Trophoblast cell (in vitro differentiated cells and primary cell): ENCODE measurements around the gene KCNH1.

Source experiments
- DNase-seq, 2 donors: peaks; one replicate each; pipeline ENCODE4 v3.0.0-alpha.2; 2016
- H2AFZ ChIP-seq: 2 replicates; pipeline ENCODE4 v1.6.1; 2013; ENCODE audit warnings: low read length, moderate library complexity, mild to moderate bottlenecking; ENCODE audit not compliant: insufficient read depth, poor library complexity
- H2AK5ac ChIP-seq: 2 replicates; pipeline ENCODE4 v1.6.1; 2013; ENCODE audit warnings: mild to moderate bottlenecking, low read length
- H2BK120ac ChIP-seq: 2 replicates; pipeline ENCODE4 v1.6.1; 2013; ENCODE audit warnings: low read length, mild to moderate bottlenecking, moderate library complexity; ENCODE audit not compliant: insufficient read depth, poor library complexity
- H2BK12ac ChIP-seq: 2 replicates; pipeline ENCODE4 v1.6.1; 2013; ENCODE audit warnings: mild to moderate bottlenecking, low read length, moderate library complexity
- H2BK5ac ChIP-seq: 2 replicates; pipeline ENCODE4 v1.6.1; 2013; ENCODE audit warnings: low read length, low read depth, moderate library complexity, mild to moderate bottlenecking; ENCODE audit not compliant: poor library complexity
- H3K14ac ChIP-seq: 2 replicates; pipeline ENCODE4 v1.6.1; 2013; ENCODE audit warnings: mild to moderate bottlenecking, low read length
- H3K18ac ChIP-seq: 2 replicates; pipeline ENCODE4 v1.6.1; 2013; ENCODE audit warnings: mild to moderate bottlenecking, low read length
- H3K23ac ChIP-seq: 2 replicates; pipeline ENCODE4 v1.6.1; 2013; ENCODE audit warnings: low read length
- H3K27ac ChIP-seq: 2 replicates; pipeline ENCODE4 v1.5.1; 2013; ENCODE audit warnings: low read depth, mild to moderate bottlenecking, inconsistent platforms, low read length, moderate library complexity
- H3K27me3 ChIP-seq: 2 replicates; pipeline ENCODE4 v1.6.1; 2013; ENCODE audit warnings: inconsistent platforms, mild to moderate bottlenecking, low read length, moderate library complexity; ENCODE audit not compliant: insufficient read depth
- H3K36me3 ChIP-seq, 2 experiments: 1 replicate in 1 of 2; 2 replicates in 1 of 2; pipeline ENCODE4 v1.6.1; 2013; ENCODE audit warnings: low read length in 2 of 2, mild to moderate bottlenecking in 2 of 2, moderate library complexity in 1 of 2; ENCODE audit not compliant: insufficient read depth in 2 of 2, control insufficient read depth in 1 of 2
- H3K4ac ChIP-seq: 2 replicates; pipeline ENCODE4 v1.6.1; 2013; ENCODE audit warnings: low read depth, mild to moderate bottlenecking, low read length, moderate library complexity
- H3K4me1 ChIP-seq, 2 experiments: 1 replicate in 1 of 2; 2 replicates in 1 of 2; pipeline ENCODE4 v1.6.1; 2013; ENCODE audit warnings: low read length in 2 of 2, mild to moderate bottlenecking in 2 of 2, moderate library complexity in 1 of 2; ENCODE audit not compliant: insufficient read depth in 2 of 2, control insufficient read depth in 1 of 2
- H3K4me2 ChIP-seq: 2 replicates; pipeline ENCODE4 v1.6.1; 2013; ENCODE audit warnings: inconsistent platforms, mild to moderate bottlenecking, low read length, moderate library complexity
- H3K4me3 ChIP-seq: 2 replicates; pipeline ENCODE4 v1.5.1; 2013; ENCODE audit warnings: mild to moderate bottlenecking, low read depth, low read length, inconsistent platforms
- H3K79me1 ChIP-seq: one replicate; pipeline ENCODE4 v1.6.1; 2013; ENCODE audit warnings: low read length
- H3K79me2 ChIP-seq: 2 replicates; pipeline ENCODE4 v1.6.1; 2013; ENCODE audit warnings: low read length, mild to moderate bottlenecking; ENCODE audit not compliant: control insufficient read depth, insufficient read depth, poor library complexity
- H3K9ac ChIP-seq: 2 replicates; pipeline ENCODE4 v1.6.1; 2013; ENCODE audit warnings: mild to moderate bottlenecking, low read length
- H3K9me3 ChIP-seq: 2 replicates; pipeline ENCODE4 v1.6.1; 2013; ENCODE audit warnings: low read depth, mild to moderate bottlenecking, control low read depth, inconsistent platforms, low read length; ENCODE audit not compliant: insufficient read depth
- H4K12ac ChIP-seq: 2 replicates; pipeline ENCODE4 v1.6.1; 2013; ENCODE audit warnings: low read depth, mild to moderate bottlenecking, low read length, moderate library complexity
- H4K8ac ChIP-seq: 2 replicates; pipeline ENCODE4 v1.6.1; 2013; ENCODE audit warnings: low read depth, mild to moderate bottlenecking, low read length, moderate library complexity
- H4K91ac ChIP-seq: one replicate; pipeline ENCODE4 v1.6.1; 2013; ENCODE audit warnings: low read depth, mild to moderate bottlenecking, low read length, moderate library complexity
- WGBS: extraction: QIAGEN DNeasy Blood & Tissue Kit; methylation state at CpG from one replicate; pipeline ENCODE4 v1.1.7; 2013; ENCODE audit warnings: missing lambda C conversion rate; ENCODE audit not compliant: insufficient read length, insufficient coverage; ENCODE audit errors: extremely low coverage; 5-methylcytosine and 5-hydroxymethylcytosine counted together

KCNH1 gene

GRCh38 chr1:210657806-210658205 is 476.1 kb downstream of the KCNH1 start:
- no peak overlapping the region for H2BK12ac ChIP-seq
- H3K4ac ChIP-seq: no peak overlapping the region
- no peak overlapping the region for H3K18ac ChIP-seq
- H2BK120ac ChIP-seq: no peak overlapping the region
- no peak overlapping the region for H4K8ac ChIP-seq
- no peak overlapping the region for H2AK5ac ChIP-seq
- H3K4me1 ChIP-seq: no peaks in the 10 kb centered on the region
- H4K91ac ChIP-seq: no peak overlapping the region
- no peak overlapping the region for H3K9ac ChIP-seq
- H3K27ac ChIP-seq: no peak overlapping the region
- no peak for DNase-seq
- H3K23ac ChIP-seq: no peak overlapping the region
- no peaks in the 10 kb centered on the region for H3K79me1 ChIP-seq
- H3K79me2 ChIP-seq: no peaks in the 10 kb centered on the region
- H3K14ac ChIP-seq: no peak overlapping the region
- H3K27me3 ChIP-seq: no peaks in the 10 kb centered on the region
- H3K4me3 ChIP-seq: no peak overlapping the region
- peaks cover 2% of the 10 kb centered on the region for H3K9me3 ChIP-seq
- H3K4me2 ChIP-seq: no peak overlapping the region
- no CpG with 5 or more reads among the region's 6 CpGs for WGBS
- H2BK5ac ChIP-seq: no peak overlapping the region
- no peaks in the 10 kb centered on the region for H3K36me3 ChIP-seq
- H2AFZ ChIP-seq: no peak overlapping the region
- no peak overlapping the region for H4K12ac ChIP-seq

GRCh38 chr1:210655511-210655910 is 478.4 kb downstream of the KCNH1 start:
- no peaks in the 10 kb centered on the region for H3K79me1 ChIP-seq
- WGBS: no CpG with 5 or more reads among the region's 7 CpGs
- H4K91ac ChIP-seq: no peak overlapping the region
- H4K12ac ChIP-seq: no peak overlapping the region
- no peak overlapping the region for H4K8ac ChIP-seq
- H3K27ac ChIP-seq: no peak overlapping the region
- H2AK5ac ChIP-seq: no peak overlapping the region
- H3K27me3 ChIP-seq: no peaks in the 10 kb centered on the region
- no peak overlapping the region for H3K18ac ChIP-seq
- H3K79me2 ChIP-seq: no peaks in the 10 kb centered on the region
- no peak overlapping the region for H3K4me3 ChIP-seq
- H2AFZ ChIP-seq: no peak overlapping the region
- no peak overlapping the region for H2BK5ac ChIP-seq
- no peak overlapping the region for H3K9ac ChIP-seq
- peaks cover 2% of the 10 kb centered on the region for H3K9me3 ChIP-seq
- no peaks in the 10 kb centered on the region for H3K4me1 ChIP-seq
- no peak overlapping the region for H3K4me2 ChIP-seq
- no peak overlapping the region for H3K23ac ChIP-seq
- H3K14ac ChIP-seq: no peak overlapping the region
- H3K4ac ChIP-seq: no peak overlapping the region
- H2BK12ac ChIP-seq: no peak overlapping the region
- H2BK120ac ChIP-seq: no peak overlapping the region
- peak in 1 of 2 donors; percentile 38 for DNase-seq
- no peaks in the 10 kb centered on the region for H3K36me3 ChIP-seq

- H3K27ac ChIP-seq: no peak overlapping the region
- no peaks in the 10 kb centered on the region for H3K79me1 ChIP-seq
- H2BK5ac ChIP-seq: no peak overlapping the region
- no peak overlapping the region for H3K4ac ChIP-seq
- peaks cover 2% of the 10 kb centered on the region for H3K9me3 ChIP-seq
- no peak overlapping the region for H4K91ac ChIP-seq
- no peak overlapping the region for H2BK120ac ChIP-seq
- H3K4me3 ChIP-seq: no peak overlapping the region
- WGBS: 100% methylated on average over 1 of the region's 7 CpGs
- no peaks in the 10 kb centered on the region for H3K27me3 ChIP-seq
- H4K12ac ChIP-seq: no peak overlapping the region
- H3K9ac ChIP-seq: no peak overlapping the region
- H3K18ac ChIP-seq: no peak overlapping the region
- H3K4me2 ChIP-seq: no peak overlapping the region
- H2AFZ ChIP-seq: no peak overlapping the region
- no peak overlapping the region for H3K14ac ChIP-seq
- no peak overlapping the region for H2AK5ac ChIP-seq
- H4K8ac ChIP-seq: no peak overlapping the region
- no peaks in the 10 kb centered on the region for H3K79me2 ChIP-seq
- no peaks in the 10 kb centered on the region for H3K4me1 ChIP-seq
- H2BK12ac ChIP-seq: no peak overlapping the region
- DNase-seq: no peak
- H3K36me3 ChIP-seq: no peaks in the 10 kb centered on the region
- no peak overlapping the region for H3K23ac ChIP-seq
Observed at GRCh38 chr1:210654176-210654981, 479.6 kb downstream of the KCNH1 start.

- 85% methylated on average over 6 of the region's 6 CpGs for WGBS
- H3K18ac ChIP-seq: no peak overlapping the region
- no peak overlapping the region for H2AK5ac ChIP-seq
- H3K14ac ChIP-seq: no peak overlapping the region
- peak in 1 of 2 donors; percentile 8 for DNase-seq
- H4K8ac ChIP-seq: no peak overlapping the region
- H2BK5ac ChIP-seq: no peak overlapping the region
- H2AFZ ChIP-seq: no peak overlapping the region
- H3K23ac ChIP-seq: peak overlapping the region; percentile 74
- no peak overlapping the region for H3K27ac ChIP-seq
- H4K91ac ChIP-seq: no peak overlapping the region
- H3K4me2 ChIP-seq: no peak overlapping the region
- H3K4ac ChIP-seq: no peak overlapping the region
- H3K27me3 ChIP-seq: no peaks in the 10 kb centered on the region
- H4K12ac ChIP-seq: no peak overlapping the region
- H3K79me2 ChIP-seq: no peaks in the 10 kb centered on the region
- H3K36me3 ChIP-seq: no peaks in the 10 kb centered on the region
- H3K4me1 ChIP-seq: no peaks in the 10 kb centered on the region
- H2BK12ac ChIP-seq: no peak overlapping the region
- no peaks in the 10 kb centered on the region for H3K79me1 ChIP-seq
- peaks cover 2% of the 10 kb centered on the region for H3K9me3 ChIP-seq
- no peak overlapping the region for H2BK120ac ChIP-seq
- H3K4me3 ChIP-seq: no peak overlapping the region
- H3K9ac ChIP-seq: peak overlapping the region; percentile 73
Observed at GRCh38 chr1:210653771-210654170, 480.2 kb downstream of the KCNH1 start.
